Spleen (tissue), 13 donors: ENCODE results near the gene SLC7A9. TPM values are rescaled to one million over a fixed set of nuclear protein-coding genes. Genes with fewer than 3 reads are reported as not detected.

ENCODE experiments used
- DNase-seq: peaks from one replicate; pipeline ENCODE4 v3.0.0-alpha.2; 2020
- H3K27ac ChIP-seq, 8 donors: fragments of 200-600 bp; sonication (generic) in 7 of 8; 1 replicate in 4 of 8; 2 replicates in 4 of 8; pipeline versions ENCODE4 v1.5.0 to v1.8.0; 2016 to 2021; ENCODE audit warnings: inconsistent platforms in 4 of 8, mild to moderate bottlenecking in 4 of 8, moderate library complexity in 1 of 8
- H3K27me3 ChIP-seq, 7 donors: fragments of 200-600 bp; sonication (generic) in 6 of 7; replicated peaks in 1 of 7; 1 replicate in 4 of 7; 2 replicates in 3 of 7; pipeline versions ENCODE4 v1.5.0 to v1.8.0; 2016 to 2021; ENCODE audit warnings: inconsistent platforms in 3 of 7, mild to moderate bottlenecking in 1 of 7
- H3K36me3 ChIP-seq, 6 donors: fragments of 200-600 bp; sonication (generic) in 5 of 6; 1 replicate in 4 of 6; 2 replicates in 2 of 6; pipeline versions ENCODE4 v1.5.0 to v1.8.0; 2016 to 2021; ENCODE audit warnings: inconsistent platforms in 2 of 6
- H3K4me1 ChIP-seq, 6 donors: fragments of 200-600 bp; sonication (generic) in 5 of 6; 1 replicate in 3 of 6; 2 replicates in 3 of 6; pipeline versions ENCODE4 v1.5.0 to v1.8.0; 2016 to 2021; ENCODE audit warnings: inconsistent platforms in 3 of 6
- H3K4me3 ChIP-seq, 8 donors: fragments of 200-600 bp; sonication (generic) in 7 of 8; 1 replicate in 4 of 8; 2 replicates in 4 of 8; pipeline versions ENCODE4 v1.5.0 to v1.8.0; 2016 to 2021; ENCODE audit warnings: inconsistent platforms in 4 of 8, mild to moderate bottlenecking in 4 of 8, moderate library complexity in 2 of 8
- H3K9me3 ChIP-seq, 8 donors: fragments of 200-600 bp; sonication (generic) in 7 of 8; 1 replicate in 4 of 8; 2 replicates in 4 of 8; pipeline versions ENCODE4 v1.5.0 to v1.8.0; 2016 to 2021; ENCODE audit warnings: inconsistent platforms in 4 of 8
- POLR2A ChIP-seq, 3 donors: fragments of 450-650 bp; IDR thresholded peaks; one replicate each; pipeline ENCODE4 v1.5.1; 2017; ENCODE audit warnings: antibody characterized with exemption in 3 of 3, mild to moderate bottlenecking in 1 of 3
- POLR2AphosphoS5 ChIP-seq, 3 donors: sonication (generic); formaldehyde crosslinking; IDR thresholded peaks; one replicate each; pipeline ENCODE4 v1.5.1; 2017; ENCODE audit warnings: antibody characterized with exemption in 3 of 3
- WGBS, 5 donors: extraction: QIAGEN DNeasy Blood & Tissue Kit in 3 of 5; methylation state at CpG; one replicate each; pipeline versions ENCODE4 v1.1.5 to v1.1.7; 2013 to 2018; 5-methylcytosine and 5-hydroxymethylcytosine counted together
- intact Hi-C: fragments of 100-400 bp; cut with DNase I; formaldehyde crosslinking; loops from one replicate; pipeline ENCODE4 v1.15.0; 2023; ENCODE audit warnings: low total_unique reads
- long read RNA-seq, 2 donors: transcript quantifications; one replicate each; lab custom pipeline, GENCODE V29; 2026
- polyA plus RNA-seq, 3 donors: library from polyadenylated mRNA; stranded (reverse); fragments of 200-250 nt; gene quantifications; one replicate each; pipeline ENCODE4 v1.2.1, GENCODE V29; 2013
- total RNA-seq, 7 donors: library from RNA; depleted of rRNA in 3 of 7; stranded (reverse); fragments of >200 nt in 3 of 7; fragmentation: NEBNext Ultra II Directional in 4 of 7; extraction: Animal tissue kit (Norgen Biotek cat#: 25700) in 4 of 7; gene quantifications; one replicate each; pipeline versions ENCODE4 v1.1.0 to v1.2.1, GENCODE V29; 2016 to 2021
- TF ChIP-seq, protein P1 (sequence below), 11 experiments: fragments of 200-600 bp in 7 of 11; fragments of 450-650 bp in 4 of 11; sonication (generic) in 4 of 11; IDR thresholded peaks in 8 of 11; conservative IDR thresholded peaks in 3 of 11; 1 replicate in 7 of 11; 2 replicates in 4 of 11; pipeline versions ENCODE4 v1.4.0 to v1.8.0; 2016 to 2021; ENCODE audit warnings: antibody characterized with exemption in 11 of 11, inconsistent platforms in 4 of 11, mild to moderate bottlenecking in 1 of 11
- donor health status: healthy with polysubstance abuse.
- donor health status: DM: no; HTN: no; CAD: no; lungs with moderate emphysema.
- donor health status: DM: no; HTN: no; CAD: no.
- donor health status: Bipolar disorder and iron deficiency.
- donor health status: healthy.
- donor health status: DM: no; HTN: no; CAD: no.
- donor health status: DM: yes; HTN: yes; CAD: no.

Gene SLC7A9
- 1 to 10 TPM in 1 of 7 donors, under 1 TPM in 2, not detected in 4; 0.13 to 1.1 (median 0.52) TPM for total RNA-seq
- polyA plus RNA-seq, result under 1 TPM; 0.19 to 0.44 (median 0.43) TPM
- long read RNA-seq, donor 1, partial matches to known transcripts, result 0 of 1 reads
- long read RNA-seq, donor 1, other reads (novel, unspliced or antisense), result 0 of 1 reads
- long read RNA-seq, donor 2, result 0 reads

DNA sequence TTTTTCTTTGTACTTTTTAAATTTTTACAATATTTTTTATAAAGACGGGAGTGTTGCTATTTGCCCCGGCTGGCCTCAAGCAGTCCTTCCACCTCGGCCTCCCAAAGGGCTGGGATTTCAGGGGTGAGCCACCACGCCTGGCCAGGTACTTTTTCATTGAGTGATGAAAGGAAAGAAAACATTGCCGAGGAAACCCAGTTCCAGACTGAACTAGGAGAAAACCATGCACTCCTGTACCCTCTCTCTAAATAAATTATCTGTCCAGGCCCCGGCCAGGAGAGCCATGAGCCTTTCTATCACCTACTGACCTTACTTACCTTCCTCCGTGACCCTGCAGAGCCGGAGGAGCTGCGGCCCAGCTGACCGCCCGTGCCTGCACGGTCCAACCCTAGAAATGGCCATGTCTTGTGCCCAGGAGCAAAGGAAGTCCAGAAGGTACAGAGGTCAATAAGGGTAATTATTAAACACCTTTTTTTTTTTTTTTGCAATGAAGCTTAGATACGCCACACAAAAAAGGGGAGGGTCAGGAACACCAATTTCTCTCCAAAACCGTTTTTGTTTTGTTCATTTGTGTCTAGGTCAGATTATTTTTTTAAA is at the start of gene SLC7A9:
Gene SLC7A9 (minus strand): TSS at position 399 of the 597 bp plus-strand sequence. CDS start 1,233 bp downstream, outside the sequence.
- DNase-seq, result peak; percentile 31
- Histone ChIP-seq H3K27ac (no peak within 1 kb of the TSS), H3K9me3 (no peaks in the 10 kb centered on the region), H3K4me3 (no peak within 1 kb of the TSS), H3K27me3 (no peaks in the 10 kb centered on the region), H3K36me3 (no peaks in the 10 kb centered on the region), H3K4me1 (no peaks in the 10 kb centered on the region)
- TF ChIP-seq, protein P1, sequence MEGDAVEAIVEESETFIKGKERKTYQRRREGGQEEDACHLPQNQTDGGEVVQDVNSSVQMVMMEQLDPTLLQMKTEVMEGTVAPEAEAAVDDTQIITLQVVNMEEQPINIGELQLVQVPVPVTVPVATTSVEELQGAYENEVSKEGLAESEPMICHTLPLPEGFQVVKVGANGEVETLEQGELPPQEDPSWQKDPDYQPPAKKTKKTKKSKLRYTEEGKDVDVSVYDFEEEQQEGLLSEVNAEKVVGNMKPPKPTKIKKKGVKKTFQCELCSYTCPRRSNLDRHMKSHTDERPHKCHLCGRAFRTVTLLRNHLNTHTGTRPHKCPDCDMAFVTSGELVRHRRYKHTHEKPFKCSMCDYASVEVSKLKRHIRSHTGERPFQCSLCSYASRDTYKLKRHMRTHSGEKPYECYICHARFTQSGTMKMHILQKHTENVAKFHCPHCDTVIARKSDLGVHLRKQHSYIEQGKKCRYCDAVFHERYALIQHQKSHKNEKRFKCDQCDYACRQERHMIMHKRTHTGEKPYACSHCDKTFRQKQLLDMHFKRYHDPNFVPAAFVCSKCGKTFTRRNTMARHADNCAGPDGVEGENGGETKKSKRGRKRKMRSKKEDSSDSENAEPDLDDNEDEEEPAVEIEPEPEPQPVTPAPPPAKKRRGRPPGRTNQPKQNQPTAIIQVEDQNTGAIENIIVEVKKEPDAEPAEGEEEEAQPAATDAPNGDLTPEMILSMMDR (IDR thresholded peaks at IDR 0.05 in 8 of 11, conservative IDR thresholded peaks at IDR 0.05 in 3 of 11), result no peak
- no peak for TF ChIP-seq POLR2AphosphoS5 (IDR thresholded peaks at IDR 0.05)
- no peak for TF ChIP-seq POLR2A (IDR thresholded peaks at IDR 0.05)
- WGBS, 5 donors, result 77 to 89% (median 85%) methylated on average over 14 of the region's 14 CpGs
- intact Hi-C loops, result no loop called here

DNA sequence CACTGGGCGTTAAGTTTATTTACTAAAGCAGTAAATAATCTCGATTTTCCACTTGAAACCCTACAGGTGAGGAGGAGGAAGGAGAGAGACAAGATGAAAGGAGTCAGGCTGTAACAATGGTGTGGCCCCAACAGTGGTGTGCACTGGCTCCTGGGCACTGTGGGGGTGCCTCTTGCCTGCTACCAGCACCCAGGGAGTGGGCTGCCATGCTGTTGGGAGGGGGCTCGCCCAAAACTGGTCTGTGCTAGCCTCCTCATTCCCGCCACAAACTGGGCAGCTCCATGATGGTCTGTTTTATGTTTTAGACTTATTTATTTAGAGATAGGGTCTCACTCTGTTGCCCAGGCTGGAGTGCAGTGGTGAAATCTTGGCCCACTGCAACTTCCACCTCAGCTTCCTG is 49.8 kb upstream of the SLC7A9 start:
- intact Hi-C loops, result no loop called here
- 89 to 99% (median 95%) methylated on average over 2 to 4 of the region's 4 CpGs for WGBS, 5 donors
- Histone ChIP-seq H3K36me3 (peaks cover 0 to 93% (median 29%) of the 10 kb centered on the region in 6 donors), H3K27ac (no peak overlapping the region), H3K9me3 (no peaks in the 10 kb centered on the region), H3K27me3 (no peaks in the 10 kb centered on the region), H3K4me1 (peaks cover 0 to 4% (median 0%) of the 10 kb centered on the region in 6 donors), H3K4me3 (no peak overlapping the region)
- TF ChIP-seq POLR2AphosphoS5 (IDR thresholded peaks at IDR 0.05), result no peak
- TF ChIP-seq, protein P1 (IDR thresholded peaks at IDR 0.05 in 8 of 11, conservative IDR thresholded peaks at IDR 0.05 in 3 of 11), result no peak
- DNase-seq, result no peak

DNA sequence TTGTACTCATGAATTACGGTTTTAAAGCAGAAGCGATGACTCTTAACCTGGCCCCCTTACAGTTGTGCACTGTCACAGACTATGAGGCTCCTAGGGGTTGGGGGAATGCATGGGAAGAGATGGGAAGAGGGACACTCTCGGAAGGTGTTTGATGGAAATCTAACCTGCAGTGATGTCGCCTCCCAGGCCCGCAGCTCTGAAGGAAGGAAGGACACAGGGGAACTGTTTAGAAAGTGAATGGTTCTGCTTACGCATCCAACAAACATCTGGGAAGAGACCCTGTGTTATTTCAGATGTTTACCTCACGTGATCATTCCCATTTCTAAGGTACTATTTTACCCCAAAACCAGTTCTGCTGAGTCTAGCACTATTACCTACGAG is 48.0 kb upstream of the SLC7A9 start:
- Histone ChIP-seq H3K36me3 (peaks cover 0 to 85% (median 25%) of the 10 kb centered on the region in 6 donors), H3K27me3 (no peaks in the 10 kb centered on the region), H3K4me1 (peaks cover 0 to 4% (median 0%) of the 10 kb centered on the region in 6 donors), H3K4me3 (no peak overlapping the region), H3K9me3 (no peaks in the 10 kb centered on the region), H3K27ac (no peak overlapping the region)
- 90 to 95% (median 95%) methylated on average over 8 of the region's 8 CpGs for WGBS, 5 donors
- intact Hi-C loops, result no loop called here
- TF ChIP-seq, protein P1 (IDR thresholded peaks at IDR 0.05 in 8 of 11, conservative IDR thresholded peaks at IDR 0.05 in 3 of 11), result no peak
- no peak for TF ChIP-seq POLR2A (IDR thresholded peaks at IDR 0.05)
- TF ChIP-seq POLR2AphosphoS5 (IDR thresholded peaks at IDR 0.05), result no peak
- DNase-seq, result no peak

DNA sequence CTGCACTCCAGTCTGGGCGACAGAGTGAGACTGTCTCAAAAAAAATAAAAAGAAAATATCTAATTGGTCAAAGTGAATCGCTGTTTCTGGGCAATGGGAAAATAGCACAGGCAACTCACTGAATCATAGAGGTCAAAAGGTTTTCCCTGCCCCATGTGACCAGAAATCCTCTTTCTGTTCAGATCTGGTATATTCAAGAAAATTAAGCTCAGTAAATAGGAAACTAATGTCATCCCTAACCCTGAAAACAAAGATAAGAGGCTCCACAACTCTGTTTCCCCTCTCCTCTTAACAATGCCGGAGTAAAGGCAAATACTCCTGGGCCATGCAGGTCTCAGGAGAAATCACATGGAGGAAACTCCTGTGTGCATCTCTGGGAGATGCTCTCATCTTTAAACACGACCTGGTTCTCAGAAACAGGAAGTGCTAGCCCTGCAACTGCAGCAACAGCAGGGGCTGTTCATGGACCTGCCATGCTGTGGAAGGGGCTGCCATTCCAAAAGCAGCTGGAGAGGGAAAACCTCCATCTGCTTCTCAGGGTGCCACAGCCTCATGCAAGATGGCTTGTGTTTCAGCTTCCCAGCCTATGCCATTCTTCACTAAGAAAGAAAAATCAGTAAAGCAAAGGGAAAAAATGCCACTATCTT is 47.5 kb upstream of the SLC7A9 start:
- 46 to 69% (median 46%) methylated on average over 3 to 4 of the region's 4 CpGs for WGBS, 5 donors
- Histone ChIP-seq H3K27me3 (no peaks in the 10 kb centered on the region), H3K4me3 (no peak overlapping the region), H3K27ac (no peak overlapping the region), H3K36me3 (peaks cover 0 to 85% (median 23%) of the 10 kb centered on the region in 6 donors), H3K4me1 (peaks cover 0 to 4% (median 0%) of the 10 kb centered on the region in 6 donors), H3K9me3 (no peaks in the 10 kb centered on the region)
- TF ChIP-seq POLR2A (IDR thresholded peaks at IDR 0.05) (no peak), POLR2AphosphoS5 (IDR thresholded peaks at IDR 0.05) (no peak)
- TF ChIP-seq, protein P1 (IDR thresholded peaks at IDR 0.05 in 8 of 11, conservative IDR thresholded peaks at IDR 0.05 in 3 of 11), result no peak
- intact Hi-C loops, result no loop called here
- DNase-seq, result no peak
